ENCODE data around the gene ERP27. TPM values are rescaled to one million over a fixed set of nuclear protein-coding genes. Genes with fewer than 3 reads are reported as not detected.

The ERP27 gene
- total RNA-seq, 1 donor from 2014 or later, result 12.4 TPM

DNA sequence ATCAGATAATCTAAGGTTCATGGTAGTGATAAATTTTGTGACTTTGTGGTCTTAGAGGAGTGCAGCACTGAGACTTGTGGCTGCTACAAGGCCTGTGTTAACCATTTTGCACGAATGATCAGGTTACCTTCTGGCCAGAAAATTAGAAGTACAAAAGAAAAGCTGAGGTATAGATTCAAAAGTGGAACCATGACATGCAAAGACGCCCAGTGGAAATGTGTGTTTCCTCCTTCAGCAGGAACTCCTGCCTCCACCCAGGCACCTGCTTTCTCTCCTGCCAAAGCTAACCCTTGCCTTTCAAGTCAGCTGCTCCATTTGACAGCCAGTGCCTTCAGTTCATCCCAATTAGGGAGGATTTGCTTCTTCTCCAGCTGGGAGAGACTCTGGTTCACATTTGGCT is 44.7 kb upstream of the ERP27 start:
- no peaks in the 10 kb centered on the region for H3K4me1 Mint-ChIP-seq (ENCODE audit: unreplicated experiment)
- no peak overlapping the region for H3K4me3 Mint-ChIP-seq
- DNase-seq (ENCODE audit: extremely low spot score, unreplicated experiment), result no peak
- peaks cover 8% of the 10 kb centered on the region for H3K36me3 Mint-ChIP-seq
- TF ChIP-seq, protein P1, sequence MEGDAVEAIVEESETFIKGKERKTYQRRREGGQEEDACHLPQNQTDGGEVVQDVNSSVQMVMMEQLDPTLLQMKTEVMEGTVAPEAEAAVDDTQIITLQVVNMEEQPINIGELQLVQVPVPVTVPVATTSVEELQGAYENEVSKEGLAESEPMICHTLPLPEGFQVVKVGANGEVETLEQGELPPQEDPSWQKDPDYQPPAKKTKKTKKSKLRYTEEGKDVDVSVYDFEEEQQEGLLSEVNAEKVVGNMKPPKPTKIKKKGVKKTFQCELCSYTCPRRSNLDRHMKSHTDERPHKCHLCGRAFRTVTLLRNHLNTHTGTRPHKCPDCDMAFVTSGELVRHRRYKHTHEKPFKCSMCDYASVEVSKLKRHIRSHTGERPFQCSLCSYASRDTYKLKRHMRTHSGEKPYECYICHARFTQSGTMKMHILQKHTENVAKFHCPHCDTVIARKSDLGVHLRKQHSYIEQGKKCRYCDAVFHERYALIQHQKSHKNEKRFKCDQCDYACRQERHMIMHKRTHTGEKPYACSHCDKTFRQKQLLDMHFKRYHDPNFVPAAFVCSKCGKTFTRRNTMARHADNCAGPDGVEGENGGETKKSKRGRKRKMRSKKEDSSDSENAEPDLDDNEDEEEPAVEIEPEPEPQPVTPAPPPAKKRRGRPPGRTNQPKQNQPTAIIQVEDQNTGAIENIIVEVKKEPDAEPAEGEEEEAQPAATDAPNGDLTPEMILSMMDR (conservative IDR thresholded peaks at IDR 0.05), result no peak
- H3K9me3 Mint-ChIP-seq, result peaks cover 4% of the 10 kb centered on the region
- no peak overlapping the region for H3K27ac Mint-ChIP-seq
- peaks cover 6% of the 10 kb centered on the region for H3K27me3 Mint-ChIP-seq

DNA sequence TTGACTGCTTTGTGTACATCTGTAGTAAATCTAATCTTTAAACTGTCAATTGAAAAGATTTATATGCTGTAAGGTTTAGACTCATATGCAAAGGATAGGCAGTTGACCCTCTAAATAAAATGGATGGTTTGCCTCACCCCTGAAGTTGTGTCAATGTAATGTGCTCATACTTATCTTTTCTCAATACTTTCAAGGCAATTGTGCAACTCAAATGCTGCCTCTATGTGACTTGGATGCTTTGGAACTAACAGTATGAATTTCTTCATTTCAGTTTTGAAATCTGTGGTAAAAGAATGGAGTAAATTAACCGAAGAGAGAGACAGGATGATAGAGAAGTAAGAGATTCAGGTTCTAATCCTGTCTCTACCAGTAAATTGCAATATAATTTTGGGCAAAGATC is 44.2 kb upstream of the ERP27 start:
- peaks cover 7% of the 10 kb centered on the region for H3K36me3 Mint-ChIP-seq
- no peak for DNase-seq (ENCODE audit: extremely low spot score, unreplicated experiment)
- TF ChIP-seq, protein P1 (conservative IDR thresholded peaks at IDR 0.05), result no peak
- H3K4me1 Mint-ChIP-seq (ENCODE audit: unreplicated experiment), result no peaks in the 10 kb centered on the region
- no peak overlapping the region for H3K27ac Mint-ChIP-seq
- H3K9me3 Mint-ChIP-seq, result peaks cover 4% of the 10 kb centered on the region
- H3K4me3 Mint-ChIP-seq, result no peak overlapping the region
- peaks cover 6% of the 10 kb centered on the region for H3K27me3 Mint-ChIP-seq

DNA sequence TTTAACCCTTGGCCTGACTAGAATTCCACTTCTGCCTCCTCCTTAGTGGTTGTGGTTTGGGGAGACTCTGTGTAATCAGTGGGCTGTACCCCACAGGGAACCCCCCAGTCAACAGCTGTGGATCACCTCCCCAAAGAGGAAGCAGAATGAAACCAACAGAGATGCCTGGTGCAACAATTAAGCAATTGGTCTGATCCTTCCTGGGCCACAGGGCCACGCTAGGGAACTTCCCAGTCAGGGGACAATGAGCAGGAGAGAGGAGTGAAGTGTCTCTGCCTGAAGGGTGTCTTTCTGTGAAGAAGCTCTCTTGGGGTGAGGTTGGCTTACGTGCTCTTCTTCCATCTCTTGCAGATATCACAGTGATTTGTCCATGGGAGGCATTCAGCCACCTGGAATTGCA is 42.7 kb upstream of the ERP27 start:
- Mint-ChIP-seq H3K4me1 (ENCODE audit: unreplicated experiment) (no peaks in the 10 kb centered on the region), H3K9me3 (peaks cover 4% of the 10 kb centered on the region), H3K4me3 (no peak overlapping the region), H3K27ac (no peak overlapping the region), H3K27me3 (peaks cover 6% of the 10 kb centered on the region), H3K36me3 (peaks cover 4% of the 10 kb centered on the region)
- DNase-seq (ENCODE audit: extremely low spot score, unreplicated experiment), result no peak
- TF ChIP-seq, protein P1 (conservative IDR thresholded peaks at IDR 0.05), result no peak

DNA sequence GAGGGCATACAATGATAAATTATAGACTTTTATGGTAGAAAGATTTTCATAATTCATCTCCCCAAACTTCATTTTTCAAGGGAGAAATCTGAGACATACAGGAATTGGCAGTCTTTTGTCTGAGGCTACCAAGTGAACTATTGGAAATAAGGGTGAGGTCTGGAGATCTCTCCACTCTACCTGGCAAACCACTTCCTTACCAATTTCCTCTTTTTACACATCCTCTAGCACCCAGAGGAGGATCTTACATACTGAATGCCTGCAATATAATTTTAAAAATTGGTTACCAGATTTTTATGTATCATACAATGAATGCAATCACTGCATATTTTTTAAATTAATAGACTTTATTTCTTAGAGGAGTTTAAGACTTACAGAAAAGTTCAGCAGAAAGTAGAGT is 41.1 kb upstream of the ERP27 start:
- H3K36me3 Mint-ChIP-seq, result peaks cover 4% of the 10 kb centered on the region
- no peak for DNase-seq (ENCODE audit: extremely low spot score, unreplicated experiment)
- peaks cover 6% of the 10 kb centered on the region for H3K27me3 Mint-ChIP-seq
- H3K4me3 Mint-ChIP-seq, result no peak overlapping the region
- no peaks in the 10 kb centered on the region for H3K4me1 Mint-ChIP-seq (ENCODE audit: unreplicated experiment)
- peaks cover 4% of the 10 kb centered on the region for H3K9me3 Mint-ChIP-seq
- no peak overlapping the region for H3K27ac Mint-ChIP-seq
- TF ChIP-seq, protein P1 (conservative IDR thresholded peaks at IDR 0.05), result no peak

DNA sequence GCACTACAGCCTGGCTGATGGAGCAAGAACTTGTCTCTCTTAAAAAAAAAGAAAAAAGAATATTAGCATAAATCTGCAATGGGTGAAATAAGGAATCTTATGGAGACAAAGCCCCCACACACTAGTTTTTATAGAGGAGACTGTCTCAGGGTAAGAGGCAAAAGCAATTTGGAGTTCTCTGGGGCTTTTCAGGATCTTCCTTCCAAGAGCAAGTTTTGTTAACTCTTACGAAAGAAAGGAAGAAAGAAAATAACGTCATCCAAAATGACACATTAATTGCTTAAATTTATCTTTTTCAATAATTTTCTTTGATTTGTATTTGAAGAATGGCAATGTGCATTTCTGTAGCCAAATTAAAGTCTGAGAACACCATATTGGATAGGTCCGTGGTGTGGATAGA is 38.3 kb upstream of the ERP27 start:
- Mint-ChIP-seq H3K9me3 (peaks cover 4% of the 10 kb centered on the region), H3K27ac (no peak overlapping the region), H3K27me3 (peaks cover 10% of the 10 kb centered on the region), H3K36me3 (peaks cover 4% of the 10 kb centered on the region), H3K4me3 (no peak overlapping the region), H3K4me1 (ENCODE audit: unreplicated experiment) (no peaks in the 10 kb centered on the region)
- TF ChIP-seq, protein P1 (conservative IDR thresholded peaks at IDR 0.05), result no peak
- no peak for DNase-seq (ENCODE audit: extremely low spot score, unreplicated experiment)

DNA sequence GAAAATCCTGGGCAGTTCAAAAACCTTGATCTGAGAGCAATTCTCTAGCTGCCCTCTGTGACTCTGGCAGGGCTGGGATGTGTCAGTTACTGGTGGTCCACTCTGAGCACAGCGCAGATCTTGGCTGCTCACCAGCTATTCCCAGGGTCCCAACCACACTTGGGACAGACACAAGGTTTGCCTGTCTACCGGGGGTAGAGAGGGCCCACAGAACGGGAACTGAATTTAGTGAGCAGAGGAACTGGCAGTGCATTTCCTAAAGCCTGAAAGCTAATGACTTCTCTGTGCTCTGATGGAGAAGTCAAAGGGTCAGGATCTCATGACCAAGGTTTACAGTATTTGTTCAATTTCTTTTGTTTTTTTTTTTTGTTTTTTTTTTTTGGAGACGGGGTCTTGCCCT is 37.1 kb upstream of the ERP27 start:
- TF ChIP-seq, protein P1 (conservative IDR thresholded peaks at IDR 0.05), result no peak
- Mint-ChIP-seq H3K36me3 (no peaks in the 10 kb centered on the region), H3K4me1 (ENCODE audit: unreplicated experiment) (no peaks in the 10 kb centered on the region), H3K27me3 (peaks cover 10% of the 10 kb centered on the region), H3K4me3 (no peak overlapping the region), H3K9me3 (no peaks in the 10 kb centered on the region), H3K27ac (no peak overlapping the region)
- no peak for DNase-seq (ENCODE audit: extremely low spot score, unreplicated experiment)

Data from type B pancreatic cell (in vitro differentiated cells).